GM21786 (cell line): ENCODE data around the gene ACTC1.
"Not testable (repeated sequence)": the region's sequence is repeated elsewhere in the genome, so short reads cannot be mapped to it uniquely, and the experiment has no call there.

Experiments used
- ATAC-seq: cut with Tn5 transposase; IDR thresholded peaks from one replicate; pipeline ENCODE4 v1.9.1; 2021; ENCODE audit not compliant: unreplicated experiment

Gene ACTC1

DNA sequence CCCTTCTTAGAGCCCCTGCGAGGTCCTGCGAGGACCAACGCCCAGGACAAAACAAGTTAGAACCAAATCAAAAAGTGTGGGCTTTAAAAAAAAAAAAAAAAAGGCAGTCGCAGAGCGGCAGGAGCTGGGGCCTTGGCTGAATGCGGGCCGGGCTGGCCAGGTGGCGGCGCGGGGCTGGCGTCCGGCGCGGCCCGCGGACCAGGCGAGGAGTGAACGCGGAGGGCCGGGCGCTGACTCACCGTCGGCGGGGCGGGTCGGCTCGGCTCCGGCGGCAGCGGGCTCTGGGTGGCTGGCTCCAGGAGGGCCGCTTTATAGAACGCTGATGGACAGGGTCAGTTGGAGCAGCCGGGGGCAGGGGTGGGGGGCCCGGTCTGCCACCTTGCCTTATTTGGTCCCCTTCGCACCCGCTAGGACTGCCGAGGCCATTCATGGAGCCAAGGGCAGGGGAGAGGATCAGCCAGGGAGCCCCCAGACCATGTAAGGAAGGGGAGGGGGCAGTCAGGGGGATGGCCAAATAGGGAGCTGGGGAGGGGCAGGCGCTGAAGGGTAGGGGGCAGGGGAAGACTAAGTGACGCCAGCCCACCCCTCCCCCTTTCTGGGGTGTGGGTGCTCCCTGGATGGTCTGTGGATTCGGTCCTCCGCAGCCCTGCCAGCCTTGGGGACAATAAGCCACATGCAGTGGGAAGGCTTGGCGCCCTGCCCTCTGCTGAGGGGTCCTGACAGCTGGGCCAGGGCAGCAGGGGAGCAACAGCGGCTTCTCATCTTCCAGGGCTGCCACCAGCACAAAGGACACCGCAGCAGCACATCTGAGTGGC lies at the start of gene ACTC1:
Gene ACTC1, minus strand, starts transcription at position 283 of the 815 bp plus-strand sequence. CDS start 741 bp downstream, outside the sequence.
- ATAC-seq, result no peak

- no peak for ATAC-seq
Measured at GRCh38 chr15:34841262-34841725, 45.9 kb upstream of the ACTC1 start.

GRCh38 chr15:34838282-34838681 lies 42.9 kb upstream of the ACTC1 start:
- no peak for ATAC-seq

DNA sequence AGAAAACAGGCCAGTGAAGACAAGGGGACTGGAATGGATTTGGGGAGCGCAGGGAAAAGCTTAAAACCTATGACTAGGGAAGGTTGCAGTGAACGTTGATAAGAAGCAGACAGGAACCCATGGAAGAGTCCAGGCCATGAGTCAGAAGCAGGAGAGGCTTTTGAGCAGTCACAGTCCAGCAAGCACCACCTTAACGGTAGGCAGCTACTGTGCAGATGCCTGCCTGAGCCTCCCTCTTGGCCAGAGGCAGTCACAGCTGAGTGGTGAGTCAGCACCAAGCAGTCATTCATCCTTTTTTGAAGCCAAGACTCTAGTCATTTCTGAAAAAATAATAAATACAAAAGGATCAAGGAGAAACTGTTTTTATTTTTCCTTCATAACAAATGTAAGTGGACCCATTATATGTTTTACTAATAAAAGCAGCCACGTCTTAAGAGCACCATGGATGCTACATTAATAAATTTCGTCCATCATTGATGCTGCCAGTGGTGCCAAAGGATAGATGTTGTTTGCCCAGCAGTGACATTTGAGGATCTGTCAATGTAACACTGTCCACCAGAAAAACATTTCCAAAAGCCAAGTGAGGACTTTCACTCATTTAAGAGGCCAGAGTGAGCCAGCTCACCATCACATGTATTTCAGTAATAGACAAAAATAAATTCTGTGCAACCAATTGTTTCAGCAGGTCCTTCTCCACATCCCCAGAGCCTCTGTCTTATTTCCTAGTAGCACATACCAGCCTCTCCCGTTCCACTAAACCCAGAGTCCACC lies 42.1 kb upstream of the ACTC1 start:
- no peak for ATAC-seq

DNA sequence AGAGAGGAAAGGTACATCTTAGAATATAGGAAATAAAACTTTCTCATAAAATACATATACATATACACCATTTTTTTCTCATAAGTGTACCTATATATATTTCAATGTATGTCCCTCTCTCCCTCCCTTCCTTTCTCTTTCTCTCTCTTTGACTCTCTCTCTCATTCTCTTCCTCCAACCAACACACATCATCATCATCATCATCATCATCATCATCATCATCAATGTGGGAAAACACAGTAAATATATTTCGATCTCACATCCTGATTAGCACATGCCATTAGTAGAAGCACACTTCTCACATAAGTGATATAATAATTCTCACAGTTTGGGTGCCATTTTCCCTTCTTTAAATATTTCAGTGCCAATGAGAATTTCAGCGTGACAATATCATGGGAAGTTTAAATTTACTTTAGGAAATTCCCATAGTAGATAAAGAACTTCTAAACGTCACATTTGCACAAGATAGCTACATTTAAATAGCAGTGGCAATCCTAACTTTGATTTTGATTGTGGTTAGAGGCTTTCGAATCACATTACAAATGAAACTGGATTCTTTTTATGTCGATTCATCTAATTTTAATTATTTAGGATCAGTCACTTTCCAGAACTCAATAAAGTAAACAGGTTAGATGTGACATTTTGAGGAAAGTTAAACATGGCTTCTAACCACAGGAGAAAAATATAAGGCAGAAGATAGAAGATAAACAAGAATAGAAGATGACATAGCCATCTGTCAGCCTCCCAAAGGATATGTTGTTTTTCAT lies 33.0 kb upstream of the ACTC1 start:
- no peak for ATAC-seq

DNA sequence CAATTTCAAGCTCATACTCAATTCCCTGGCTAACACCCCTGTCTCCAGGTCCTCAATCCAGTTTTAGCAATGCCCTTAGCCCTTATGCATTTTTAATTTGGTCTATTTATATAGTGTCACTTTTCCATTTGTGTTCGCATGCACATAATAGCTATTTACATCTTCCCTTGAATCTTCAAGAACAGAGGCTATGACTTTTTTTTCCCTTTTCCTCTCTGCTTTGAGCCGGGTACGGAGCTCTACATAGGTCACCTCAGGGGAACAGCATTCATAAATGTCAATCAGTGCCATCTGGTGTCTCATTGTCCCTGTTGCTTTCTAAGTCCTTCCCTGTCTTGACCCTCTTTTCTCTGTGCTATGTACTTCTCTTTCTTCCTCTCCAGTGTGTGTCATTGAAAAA lies 26.5 kb upstream of the ACTC1 start:
- no peak for ATAC-seq

DNA sequence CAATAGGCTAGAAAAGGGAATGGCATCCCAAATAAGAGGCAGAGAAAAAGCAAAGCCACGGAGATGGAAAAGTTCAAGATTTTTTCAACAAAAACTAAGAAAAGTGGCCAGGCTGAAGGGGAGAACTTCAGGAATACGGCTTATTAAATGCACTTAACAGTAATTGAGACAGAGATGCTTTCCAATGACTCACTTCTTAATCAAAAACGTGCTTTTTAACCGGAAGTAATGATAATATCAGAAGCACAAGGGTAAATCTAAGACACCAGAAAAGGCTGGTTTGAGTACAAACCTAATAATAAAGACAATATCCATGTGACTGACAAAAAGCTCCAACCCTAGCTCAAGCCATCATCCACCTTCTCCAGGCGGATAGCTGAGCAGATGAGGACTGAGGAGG lies 24.8 kb upstream of the ACTC1 start:
- no peak for ATAC-seq

DNA sequence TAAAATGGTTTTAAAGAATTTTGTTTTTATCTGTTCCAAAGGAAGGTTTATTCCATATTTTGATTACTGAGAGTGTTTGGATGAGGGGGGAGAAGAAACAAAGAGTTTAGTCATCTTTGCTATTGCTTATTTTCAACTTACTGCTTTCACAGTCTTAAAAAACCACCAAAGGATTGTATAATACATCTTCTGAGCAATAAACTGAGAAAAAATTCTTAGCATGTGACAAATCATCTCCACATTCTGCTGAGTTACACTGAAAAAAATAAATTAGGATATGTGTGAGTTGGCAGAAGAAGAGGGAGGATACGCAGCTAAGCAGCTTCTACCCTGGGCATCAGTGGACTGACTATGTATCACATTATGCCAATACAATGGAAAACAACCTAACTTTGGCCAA lies 23.2 kb upstream of the ACTC1 start:
- no peak for ATAC-seq

DNA sequence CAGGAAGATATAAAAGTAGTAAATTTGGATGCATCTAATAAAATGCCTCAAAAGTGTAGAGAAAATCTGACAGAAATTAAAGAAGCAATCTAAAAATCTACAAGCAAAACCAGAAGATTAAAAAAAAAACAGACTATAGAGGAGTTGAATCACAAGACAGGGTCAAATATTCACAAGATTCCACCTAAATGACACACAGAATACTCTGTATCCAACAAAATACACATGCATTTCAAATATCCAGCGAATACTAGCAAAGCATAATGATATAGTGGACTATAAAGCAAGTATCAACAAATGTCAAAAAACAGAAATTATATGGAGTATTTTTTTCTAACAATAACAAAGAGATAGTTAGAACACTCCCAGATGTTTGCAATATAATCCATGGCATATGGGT lies 20.5 kb upstream of the ACTC1 start:
- no peak for ATAC-seq

DNA sequence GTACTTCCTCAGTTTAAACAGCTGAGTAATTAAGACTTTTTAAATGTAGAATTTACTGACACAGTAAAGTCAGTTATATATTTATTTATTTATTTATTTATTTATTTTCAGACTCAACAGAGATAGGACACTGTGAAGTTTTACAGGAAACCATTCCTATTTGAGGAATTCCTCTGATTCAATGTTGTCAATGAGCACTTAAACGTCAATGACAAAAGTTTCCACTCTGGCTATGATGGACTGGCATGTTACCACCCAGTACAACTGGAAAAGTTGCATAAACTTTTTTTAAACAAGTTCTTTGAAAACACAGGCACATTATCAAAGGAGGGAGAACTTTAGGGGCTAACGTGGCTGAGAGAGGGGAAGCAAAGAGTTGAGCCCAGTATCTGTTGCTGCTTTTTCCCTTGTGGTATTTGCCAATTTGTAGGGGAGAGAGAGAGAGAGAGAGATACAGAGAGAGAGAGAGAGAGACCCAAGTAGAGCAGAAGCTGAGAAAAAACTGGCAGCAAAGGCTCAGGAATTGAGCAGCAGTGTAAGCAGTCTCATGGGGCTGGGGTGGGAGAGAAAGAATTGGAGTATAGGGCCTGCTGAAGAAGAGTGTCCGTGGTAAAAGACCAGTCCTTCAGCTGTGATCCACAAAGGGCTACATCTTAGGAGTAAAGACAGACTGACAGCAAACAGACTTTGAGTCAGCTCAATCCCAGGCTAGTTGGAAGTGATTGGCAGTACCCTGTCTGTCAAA lies 18.3 kb upstream of the ACTC1 start:
- no peak for ATAC-seq

GRCh38 chr15:34812868-34813365 lies 17.6 kb upstream of the ACTC1 start:
- not testable (repeated sequence) for ATAC-seq

- ATAC-seq, result no peak
Measured at GRCh38 chr15:34812369-34812768, 17.0 kb upstream of the ACTC1 start.

DNA sequence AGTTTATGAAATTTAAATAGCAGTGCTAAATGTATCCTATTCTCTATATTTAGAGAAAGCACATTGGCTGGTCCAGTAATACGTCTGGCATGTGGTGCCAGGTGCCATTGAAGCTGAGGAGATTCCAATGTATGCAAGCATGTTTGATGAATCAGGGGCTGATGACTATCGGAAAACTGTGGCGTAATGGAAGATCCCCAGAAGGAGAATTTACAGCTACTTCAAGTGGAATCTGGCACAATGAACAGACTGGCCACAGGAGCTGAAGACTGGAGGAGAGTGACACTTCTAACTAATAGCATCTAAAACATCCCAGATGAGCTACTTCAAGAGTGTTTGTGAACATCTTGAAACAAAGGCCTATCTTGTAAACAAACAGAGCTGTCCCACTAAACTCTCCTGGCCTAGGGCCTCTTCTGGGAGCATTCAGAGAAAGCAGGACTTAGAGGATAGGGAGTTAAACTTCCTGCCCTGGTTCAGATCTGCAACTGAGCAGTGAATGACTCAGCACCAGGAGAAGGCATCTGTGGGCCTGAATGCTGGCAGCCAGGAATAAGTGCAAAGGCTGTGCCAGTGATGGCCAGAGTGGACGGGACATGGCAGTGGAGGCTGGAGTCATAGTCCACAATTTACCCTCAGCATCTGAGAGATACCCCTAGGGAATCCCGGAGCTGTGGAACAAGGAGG lies 15.2 kb upstream of the ACTC1 start:
- ATAC-seq, result no peak

- ATAC-seq, result no peak
Measured at GRCh38 chr15:34809186-34809585, 13.8 kb upstream of the ACTC1 start.

DNA sequence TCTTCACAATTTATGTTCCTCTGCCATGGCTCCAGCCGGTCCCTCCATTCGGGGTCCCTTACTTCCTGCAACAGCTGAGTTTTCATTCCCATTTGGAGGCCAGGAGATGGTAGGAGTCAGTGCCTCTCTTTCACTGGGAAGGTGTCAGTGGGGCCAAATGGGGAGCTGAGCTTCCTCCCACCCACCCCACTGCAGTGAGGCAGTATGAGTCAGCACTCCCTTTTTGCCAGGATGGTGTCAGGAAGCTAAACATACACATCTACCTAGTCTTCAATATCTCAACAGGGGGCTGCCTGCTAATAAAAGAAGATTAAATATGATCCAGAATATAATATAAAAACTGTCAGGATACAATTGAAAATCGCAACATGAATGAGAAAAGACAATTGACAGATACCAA lies 12.7 kb upstream of the ACTC1 start:
- no peak for ATAC-seq

GRCh38 chr15:34807241-34807640 lies 11.9 kb upstream of the ACTC1 start:
- ATAC-seq, result not testable (repeated sequence)

DNA sequence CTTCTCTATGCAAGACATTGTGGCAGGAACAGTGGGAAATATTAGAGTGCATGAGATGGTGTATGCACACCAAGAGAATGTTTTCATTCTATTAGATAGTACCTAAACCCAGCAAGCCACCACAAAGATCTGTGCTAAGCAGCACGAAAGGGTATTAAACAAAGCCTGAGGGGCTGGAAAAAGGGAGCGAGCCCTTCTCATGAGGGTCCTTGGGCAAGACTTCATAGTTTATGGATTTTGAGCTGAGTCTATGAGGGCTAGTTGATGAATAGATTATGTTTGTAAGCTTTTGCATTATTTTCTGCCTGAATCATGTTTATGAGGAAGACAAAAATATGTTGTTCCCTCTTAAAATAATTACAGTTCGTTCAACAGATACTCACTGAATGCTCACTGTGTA lies 9.4 kb upstream of the ACTC1 start:
- ATAC-seq, result no peak

- ATAC-seq, result no peak
Measured at GRCh38 chr15:34804113-34804512, 8.8 kb upstream of the ACTC1 start.

DNA sequence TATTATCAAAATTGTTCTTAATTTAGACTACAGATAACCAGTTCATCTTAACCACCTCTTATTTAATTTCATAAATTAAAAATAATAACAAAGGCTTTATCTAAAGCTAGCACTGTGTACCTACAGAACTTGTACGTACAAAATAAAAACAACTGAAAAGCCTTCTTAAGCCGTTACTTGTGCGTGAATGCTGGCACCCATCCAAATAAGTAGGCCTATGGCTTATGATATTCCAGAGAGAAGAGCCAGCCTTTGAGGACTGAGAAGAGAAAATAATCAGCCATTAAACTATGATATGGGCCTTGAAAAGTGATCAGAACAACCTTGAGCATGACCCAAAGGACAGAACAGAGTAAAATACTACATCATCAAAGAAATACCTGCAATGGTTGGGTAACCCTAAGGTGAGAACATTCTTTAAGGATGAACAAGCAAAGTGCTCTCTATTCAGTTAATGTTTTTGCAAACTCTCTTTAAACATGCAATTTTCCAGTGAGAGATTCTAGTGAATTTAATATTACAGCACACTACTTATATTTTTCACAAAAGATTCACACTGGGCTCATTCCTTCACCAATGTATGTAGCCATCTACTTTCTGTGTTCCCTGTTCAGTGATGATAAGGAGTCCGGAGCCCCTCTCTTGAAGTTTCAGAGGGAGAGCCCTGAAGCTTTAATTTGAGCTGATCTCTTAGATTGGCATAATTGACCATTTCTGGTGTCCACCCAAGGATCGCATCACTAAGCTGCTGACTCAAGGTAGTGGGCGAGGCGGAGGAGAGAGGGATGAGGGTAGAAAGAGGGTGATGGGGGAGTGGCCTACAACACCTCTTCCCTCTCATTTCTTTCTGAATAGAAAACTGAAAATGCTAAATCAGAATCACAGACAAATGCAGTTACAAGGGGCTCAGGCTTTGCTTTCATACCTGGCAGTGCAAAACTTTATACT lies 7.7 kb upstream of the ACTC1 start:
- no peak for ATAC-seq
